Nephron progenitor cell (in vitro differentiated cells): Measurements from ENCODE around the gene TOPBP1.
"Not testable (repeated sequence)": the region's sequence is repeated elsewhere in the genome, so short reads cannot be mapped to it uniquely, and the experiment has no call there.

Experiments
- DNase-seq: peaks from one replicate; pipeline ENCODE4 v3.0.0; 2021
- H3K27ac Mint-ChIP-seq: 2 replicates; pipeline ENCODE4 v1.8.0; 2021; ENCODE audit warnings: mild to moderate bottlenecking, moderate library complexity, mixed read lengths
- H3K27me3 Mint-ChIP-seq: 2 replicates; pipeline ENCODE4 v1.8.0; 2021; ENCODE audit warnings: mild to moderate bottlenecking, low read depth, mixed read lengths; ENCODE audit not compliant: poor library complexity
- H3K36me3 Mint-ChIP-seq: 2 replicates; pipeline ENCODE4 v1.8.0; 2021; ENCODE audit warnings: low read depth, mixed read lengths
- H3K4me1 Mint-ChIP-seq: 2 replicates; pipeline ENCODE4 v1.8.0; 2021; ENCODE audit warnings: mixed read lengths
- H3K4me3 Mint-ChIP-seq: 2 replicates; pipeline ENCODE4 v1.8.0; 2021; ENCODE audit warnings: mild to moderate bottlenecking, moderate library complexity, mixed read lengths
- H3K9me3 Mint-ChIP-seq: 2 replicates; pipeline ENCODE4 v1.8.0; 2021; ENCODE audit warnings: mild to moderate bottlenecking, moderate library complexity, mixed read lengths
- TF ChIP-seq, protein P1 (sequence below): fragments of 200-600 bp; sonication (generic); IDR thresholded peaks from 2 replicates; pipeline ENCODE4 v1.5.0; 2021; ENCODE audit warnings: antibody characterized with exemption

The TOPBP1 gene

DNA sequence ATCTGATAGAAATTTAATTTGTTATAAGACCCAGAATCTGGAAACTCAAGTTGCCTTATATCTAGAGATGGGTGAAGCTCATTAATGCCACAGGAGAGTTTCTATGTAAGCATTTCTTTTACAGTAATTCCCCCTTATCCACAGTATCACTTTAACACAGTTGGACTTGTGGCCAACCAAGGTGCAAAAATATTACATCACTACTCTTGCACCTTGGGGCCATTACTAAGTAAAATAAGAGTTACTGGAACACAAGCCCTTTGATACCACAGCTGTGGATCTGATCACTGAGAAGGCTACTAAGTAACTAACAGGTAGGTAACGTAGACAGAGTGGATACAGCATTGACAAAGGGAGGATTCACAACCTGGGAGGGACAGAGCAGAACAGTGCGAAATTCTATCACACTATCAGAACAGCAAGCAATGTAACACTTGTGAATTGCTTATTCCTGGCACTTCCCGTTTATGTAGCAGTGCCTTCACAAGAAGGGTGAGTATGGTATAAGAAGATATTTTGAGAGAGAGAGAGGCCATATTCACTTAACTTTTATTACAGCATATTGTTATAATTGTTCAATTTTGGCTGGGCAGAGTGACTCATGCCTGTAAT, 33.9 kb upstream of the TOPBP1 start:
- H3K27me3 Mint-ChIP-seq: peaks cover 7% of the 10 kb centered on the region
- H3K4me3 Mint-ChIP-seq: no peak overlapping the region
- TF ChIP-seq, protein P1, sequence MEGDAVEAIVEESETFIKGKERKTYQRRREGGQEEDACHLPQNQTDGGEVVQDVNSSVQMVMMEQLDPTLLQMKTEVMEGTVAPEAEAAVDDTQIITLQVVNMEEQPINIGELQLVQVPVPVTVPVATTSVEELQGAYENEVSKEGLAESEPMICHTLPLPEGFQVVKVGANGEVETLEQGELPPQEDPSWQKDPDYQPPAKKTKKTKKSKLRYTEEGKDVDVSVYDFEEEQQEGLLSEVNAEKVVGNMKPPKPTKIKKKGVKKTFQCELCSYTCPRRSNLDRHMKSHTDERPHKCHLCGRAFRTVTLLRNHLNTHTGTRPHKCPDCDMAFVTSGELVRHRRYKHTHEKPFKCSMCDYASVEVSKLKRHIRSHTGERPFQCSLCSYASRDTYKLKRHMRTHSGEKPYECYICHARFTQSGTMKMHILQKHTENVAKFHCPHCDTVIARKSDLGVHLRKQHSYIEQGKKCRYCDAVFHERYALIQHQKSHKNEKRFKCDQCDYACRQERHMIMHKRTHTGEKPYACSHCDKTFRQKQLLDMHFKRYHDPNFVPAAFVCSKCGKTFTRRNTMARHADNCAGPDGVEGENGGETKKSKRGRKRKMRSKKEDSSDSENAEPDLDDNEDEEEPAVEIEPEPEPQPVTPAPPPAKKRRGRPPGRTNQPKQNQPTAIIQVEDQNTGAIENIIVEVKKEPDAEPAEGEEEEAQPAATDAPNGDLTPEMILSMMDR: no peak
- H3K4me1 Mint-ChIP-seq: no peaks in the 10 kb centered on the region
- H3K27ac Mint-ChIP-seq: no peak overlapping the region
- no peaks in the 10 kb centered on the region for H3K36me3 Mint-ChIP-seq
- no peak for DNase-seq
- peaks cover 8% of the 10 kb centered on the region for H3K9me3 Mint-ChIP-seq

DNA sequence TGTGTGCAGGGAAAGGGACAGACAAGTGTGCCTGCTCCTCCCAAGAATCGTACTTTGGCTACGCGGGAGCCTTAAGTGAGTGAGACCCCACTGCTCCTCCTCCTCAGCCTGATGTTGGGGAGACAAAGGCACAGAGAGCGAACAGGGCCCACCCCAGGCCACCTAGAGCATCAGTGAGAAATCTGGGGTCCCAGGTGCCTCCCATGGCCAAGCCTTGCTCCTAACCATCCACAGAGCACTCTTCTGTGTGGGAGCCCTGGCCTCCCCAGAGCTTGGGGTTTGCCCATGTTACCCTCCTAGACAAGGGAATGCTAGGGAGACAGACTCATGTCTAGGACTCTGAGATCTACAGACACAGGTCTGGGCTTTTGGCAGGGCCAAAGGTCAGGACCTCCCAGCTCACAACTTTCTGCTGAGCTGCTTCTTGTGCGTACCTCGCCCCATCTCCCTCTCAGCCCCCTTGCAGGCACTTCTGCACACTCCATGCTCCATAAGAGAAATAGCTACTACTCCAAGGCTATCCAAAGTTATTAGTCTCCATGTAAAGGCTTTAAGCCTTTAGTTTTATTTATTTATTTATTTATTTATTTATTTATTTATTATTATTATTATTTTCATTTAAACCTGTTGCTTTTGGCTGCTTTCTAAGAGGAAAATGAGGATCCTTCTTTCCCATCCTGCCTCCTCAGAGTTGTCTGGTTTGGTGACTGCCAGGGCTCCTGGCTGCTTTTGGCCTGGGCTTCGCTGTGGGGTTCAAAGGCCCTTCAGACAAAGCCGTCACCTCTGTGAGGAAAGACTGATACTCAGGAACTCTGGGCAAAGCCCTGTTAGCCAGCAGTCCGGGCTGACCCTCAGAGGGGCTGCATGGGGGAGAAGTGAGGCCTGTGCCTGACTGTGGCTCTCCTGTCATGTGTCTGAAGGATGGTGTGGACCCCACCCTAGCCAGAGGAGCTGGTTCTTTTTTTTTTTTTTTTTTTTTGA, 32.8 kb upstream of the TOPBP1 start:
- H3K4me1 Mint-ChIP-seq: no peaks in the 10 kb centered on the region
- H3K9me3 Mint-ChIP-seq: peaks cover 8% of the 10 kb centered on the region

DNA sequence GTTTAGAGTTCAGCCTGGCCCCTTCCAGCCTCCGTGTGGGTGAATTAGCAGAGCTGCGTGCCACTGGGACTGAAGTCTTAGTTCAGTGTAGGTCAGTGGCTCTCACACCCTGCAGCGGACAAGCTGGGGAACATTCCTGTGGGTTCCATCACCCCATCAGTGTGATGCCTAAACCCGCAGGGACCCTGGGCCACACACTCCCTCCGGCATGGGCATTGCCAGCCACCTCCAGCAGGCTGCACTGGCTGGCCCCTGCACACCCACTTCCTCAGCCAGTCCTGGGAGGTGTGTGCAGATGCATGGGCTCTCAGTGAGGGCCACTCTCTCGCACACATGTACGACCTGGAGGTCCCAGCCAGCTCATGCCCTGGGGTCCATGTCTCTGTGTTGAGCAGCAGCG, 32.1 kb upstream of the TOPBP1 start:
- no peaks in the 10 kb centered on the region for H3K36me3 Mint-ChIP-seq
- H3K27ac Mint-ChIP-seq: no peak overlapping the region
- TF ChIP-seq, protein P1: no peak
- H3K27me3 Mint-ChIP-seq: peaks cover 7% of the 10 kb centered on the region
- peaks cover 6% of the 10 kb centered on the region for H3K9me3 Mint-ChIP-seq
- no peak overlapping the region for H3K4me3 Mint-ChIP-seq
- DNase-seq: no peak
- H3K4me1 Mint-ChIP-seq: no peaks in the 10 kb centered on the region

More for the DNA sequence above, 32.8 kb upstream of the TOPBP1 start:
- Mint-ChIP-seq H3K27ac (no peak overlapping the region), H3K27me3 (peaks cover 7% of the 10 kb centered on the region), H3K4me3 (no peak overlapping the region), H3K36me3 (no peaks in the 10 kb centered on the region)
- no peak for DNase-seq
- TF ChIP-seq, protein P1: no peak

DNA sequence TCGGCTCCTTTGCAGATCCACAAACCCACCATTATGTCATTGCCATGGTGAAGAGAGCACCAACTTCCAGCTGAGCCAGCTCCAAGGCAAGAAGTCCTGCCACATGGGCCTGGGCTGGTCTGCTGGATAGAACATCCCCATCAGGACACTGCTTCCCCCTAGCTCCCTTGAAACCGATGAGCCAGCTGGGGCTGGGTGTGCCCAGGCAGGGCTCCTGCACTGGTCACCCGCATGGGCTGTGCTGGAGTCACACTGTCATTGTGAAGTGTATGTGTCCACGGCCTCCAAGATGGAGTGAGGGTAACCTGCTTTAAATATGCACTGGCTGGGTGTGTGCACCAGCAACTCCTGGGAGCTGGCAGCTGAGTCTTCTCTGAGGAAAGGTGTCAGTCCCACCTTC, 31.0 kb upstream of the TOPBP1 start:
- TF ChIP-seq, protein P1: no peak
- Mint-ChIP-seq H3K27ac (no peak overlapping the region), H3K36me3 (no peaks in the 10 kb centered on the region), H3K4me1 (peaks cover 5% of the 10 kb centered on the region), H3K9me3 (no peaks in the 10 kb centered on the region), H3K4me3 (no peak overlapping the region), H3K27me3 (peaks cover 10% of the 10 kb centered on the region)
- DNase-seq: no peak

DNA sequence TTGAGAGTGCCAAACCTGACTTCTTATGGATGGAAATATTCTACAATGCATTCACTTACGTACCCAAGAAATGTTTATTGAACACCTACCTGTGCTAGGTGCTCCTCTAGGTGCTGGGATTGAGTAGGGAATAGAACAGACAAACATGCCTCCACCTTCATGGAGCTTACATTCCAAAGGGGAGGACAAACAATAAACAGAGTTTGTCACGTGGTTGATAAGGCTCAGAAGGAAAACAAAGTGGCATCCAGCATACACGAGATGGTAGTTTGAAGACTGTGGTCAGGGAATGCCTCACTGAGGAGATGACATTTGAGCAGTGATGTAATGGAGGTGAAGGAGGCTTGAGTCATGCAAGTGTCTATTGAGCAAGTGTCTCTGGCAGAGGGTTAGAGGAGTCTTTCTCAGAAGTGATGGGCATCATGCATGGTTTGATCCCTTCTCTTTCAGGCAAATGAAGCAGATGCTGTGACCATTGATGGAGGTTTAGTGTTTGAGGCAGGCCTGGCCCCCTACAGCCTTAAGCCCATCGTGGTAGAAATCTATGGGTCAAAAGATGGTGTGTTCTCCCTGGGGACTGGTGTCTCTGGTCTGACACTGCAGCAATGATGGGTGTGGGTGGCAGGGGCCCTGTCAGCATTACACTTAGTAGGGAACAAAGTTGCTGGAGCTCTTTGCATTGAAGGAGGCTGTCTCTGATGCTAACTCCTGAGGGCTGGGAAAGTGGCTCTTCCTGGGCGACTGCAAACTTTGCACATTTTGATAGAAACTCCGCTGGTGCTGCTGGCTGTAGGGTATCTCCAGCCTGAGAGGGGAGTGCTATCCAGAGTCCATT, 29.7 kb upstream of the TOPBP1 start:
- Mint-ChIP-seq H3K27me3 (peaks cover 10% of the 10 kb centered on the region), H3K27ac (no peak overlapping the region), H3K4me1 (peaks cover 5% of the 10 kb centered on the region), H3K9me3 (no peaks in the 10 kb centered on the region), H3K4me3 (no peak overlapping the region), H3K36me3 (no peaks in the 10 kb centered on the region)
- TF ChIP-seq, protein P1: no peak
- DNase-seq: no peak

DNA sequence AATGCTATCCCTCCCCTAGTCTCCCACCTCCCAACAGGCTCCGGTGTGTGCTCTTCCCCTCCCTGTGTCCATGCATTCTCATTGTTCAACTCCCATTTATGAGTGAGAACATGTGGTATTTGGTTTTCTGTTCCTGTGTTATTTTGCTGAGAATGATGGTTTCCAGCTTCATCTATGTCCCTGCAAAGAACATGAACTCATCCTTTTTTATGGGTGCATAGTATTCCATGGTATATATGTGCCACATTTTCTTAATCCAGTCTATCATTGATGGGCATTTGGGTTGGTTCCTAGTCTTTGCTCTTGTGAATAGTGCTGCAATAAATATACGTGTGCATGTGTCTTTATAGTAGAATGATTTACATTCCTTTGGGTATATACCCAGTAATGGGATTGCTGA, 16.3 kb upstream of the TOPBP1 start:
- H3K4me3 Mint-ChIP-seq, DNase-seq, H3K27ac Mint-ChIP-seq, H3K36me3 Mint-ChIP-seq: not testable (repeated sequence)
- H3K27me3 Mint-ChIP-seq: peaks cover 63% of the 10 kb centered on the region
- H3K4me1 Mint-ChIP-seq: peaks cover 39% of the 10 kb centered on the region
- H3K9me3 Mint-ChIP-seq: peaks cover 38% of the 10 kb centered on the region
